ENCODE measurements around the gene CDC14A. TPM values are rescaled to one million over a fixed set of nuclear protein-coding genes. Genes with fewer than 3 reads are reported as not detected.

Gene CDC14A
- total RNA-seq, 1 experiment from 2014 or later = 3.4 TPM

GRCh38 chr1:100539836-100540536, 187.7 kb downstream of the CDC14A start:
- Histone ChIP-seq H3K4me2 (ENCODE audit: low read length) (peak overlapping the region; percentile 82), H3K27ac (ENCODE audit: low read length) (no peak overlapping the region), H3K4me1 (ENCODE audit: insufficient read depth, low read length) (peaks cover 9% of the 10 kb centered on the region), H3F3A (ENCODE audit: low read length, unreplicated experiment) (no peaks in the 10 kb centered on the region), H3K9me3 (ENCODE audit: low read length) (no peaks in the 10 kb centered on the region), H4K20me1 (ENCODE audit: low read length) (no peaks in the 10 kb centered on the region), H3K36me3 (ENCODE audit: low read depth, low read length) (no peaks in the 10 kb centered on the region), H3K79me2 (ENCODE audit: low read length) (no peaks in the 10 kb centered on the region), H3K9ac (ENCODE audit: low read length) (no peak overlapping the region), H3K4me3 (ENCODE audit: low read length) (peak overlapping the region; percentile 58), H3K27me3 (ENCODE audit: low read length) (peaks cover 37% of the 10 kb centered on the region), H2AFZ (ENCODE audit: low read length) (peak overlapping the region; percentile 73), H3K9me2 (replicated peaks; ENCODE audit: low read length) (no peaks in the 10 kb centered on the region)
- TF ChIP-seq EZH2 (IDR thresholded peaks at IDR 0.05; ENCODE audit: low read length, unreplicated experiment) = peak; percentile 40
- no peak for TF ChIP-seq EZH2phosphoT487 (IDR thresholded peaks at IDR 0.05; ENCODE audit: borderline replicate concordance, low read length)
- peak; percentile 53 for ATAC-seq
- POLR2A ChIA-PET (ENCODE audit: unreplicated experiment) = no interaction called here
- CTCF ChIA-PET = no interaction called here
- BruUV-seq (replicated peaks) = no TSS peak
- intact Hi-C loops (cut with micrococcal nuclease) = loop anchor here (10.0 kb wide), 1 partner anchor 65 kb away; no protein-coding TSS in a partner anchor
- no peak for DNase-seq

- ATAC-seq = no peak
- Histone ChIP-seq H4K20me1 (ENCODE audit: low read length) (no peaks in the 10 kb centered on the region), H3K4me2 (ENCODE audit: low read length) (no peak overlapping the region), H3K27me3 (ENCODE audit: low read length) (peaks cover 35% of the 10 kb centered on the region), H3K36me3 (ENCODE audit: low read depth, low read length) (no peaks in the 10 kb centered on the region), H3K9ac (ENCODE audit: low read length) (no peak overlapping the region), H3K9me2 (replicated peaks; ENCODE audit: low read length) (no peaks in the 10 kb centered on the region), H2AFZ (ENCODE audit: low read length) (no peak overlapping the region), H3K9me3 (ENCODE audit: low read length) (no peaks in the 10 kb centered on the region), H3K79me2 (ENCODE audit: low read length) (no peaks in the 10 kb centered on the region), H3K4me1 (ENCODE audit: insufficient read depth, low read length) (peaks cover 9% of the 10 kb centered on the region), H3K27ac (ENCODE audit: low read length) (no peak overlapping the region), H3K4me3 (ENCODE audit: low read length) (no peak overlapping the region), H3F3A (ENCODE audit: low read length, unreplicated experiment) (no peaks in the 10 kb centered on the region)
- DNase-seq = no peak
- intact Hi-C loops (cut with micrococcal nuclease) = loop anchor here (10.0 kb wide), 1 partner anchor 67 kb away; no protein-coding TSS in a partner anchor
- TF ChIP-seq CTCF (conservative IDR thresholded peaks at IDR 0.05; ENCODE audit: low read depth, low read length) (no peak), EZH2phosphoT487 (IDR thresholded peaks at IDR 0.05; ENCODE audit: borderline replicate concordance, low read length) (no peak), EZH2 (IDR thresholded peaks at IDR 0.05; ENCODE audit: low read length, unreplicated experiment) (no peak)
- POLR2A ChIA-PET (ENCODE audit: unreplicated experiment) = interaction anchor here (0.6 kb wide), 1 partner anchor 409 kb away, joined by 5 read pairs; no protein-coding TSS in a partner anchor
- BruUV-seq (replicated peaks) = no TSS peak
- CTCF ChIA-PET = interaction anchor here (0.7 kb wide), 1 partner anchor 303 kb away, joined by 3 read pairs; no protein-coding TSS in a partner anchor
These were observed 190.0 kb downstream of the CDC14A start for GRCh38 chr1:100542285-100542684.

GRCh38 chr1:100543640-100544039, 191.3 kb downstream of the CDC14A start:
- Histone ChIP-seq H3K36me3 (ENCODE audit: low read depth, low read length) (no peaks in the 10 kb centered on the region), H3K27me3 (ENCODE audit: low read length) (peaks cover 23% of the 10 kb centered on the region), H2AFZ (ENCODE audit: low read length) (no peak overlapping the region), H3K9me2 (replicated peaks; ENCODE audit: low read length) (no peaks in the 10 kb centered on the region), H4K20me1 (ENCODE audit: low read length) (no peaks in the 10 kb centered on the region), H3K79me2 (ENCODE audit: low read length) (no peaks in the 10 kb centered on the region), H3K4me1 (ENCODE audit: insufficient read depth, low read length) (peaks cover 9% of the 10 kb centered on the region), H3F3A (ENCODE audit: low read length, unreplicated experiment) (no peaks in the 10 kb centered on the region), H3K4me2 (ENCODE audit: low read length) (no peak overlapping the region), H3K4me3 (ENCODE audit: low read length) (no peak overlapping the region), H3K27ac (ENCODE audit: low read length) (no peak overlapping the region), H3K9me3 (ENCODE audit: low read length) (no peaks in the 10 kb centered on the region), H3K9ac (ENCODE audit: low read length) (no peak overlapping the region)
- no peak for TF ChIP-seq EZH2phosphoT487 (IDR thresholded peaks at IDR 0.05; ENCODE audit: borderline replicate concordance, low read length)
- peak; percentile 74 for TF ChIP-seq CTCF (conservative IDR thresholded peaks at IDR 0.05; ENCODE audit: low read depth, low read length)
- ATAC-seq (peak; percentile 47), DNase-seq (peak; percentile 79)
- no TSS peak for BruUV-seq (replicated peaks)
- ChIA-PET CTCF (no interaction called here), POLR2A (ENCODE audit: unreplicated experiment) (no interaction called here)
- intact Hi-C loops (cut with micrococcal nuclease) = loop anchor here (10.0 kb wide), 1 partner anchor 69 kb away; no protein-coding TSS in a partner anchor
